Osteocyte (in vitro differentiated cells): ENCODE results near the gene HOXB9. TPM values are rescaled to one million over a fixed set of nuclear protein-coding genes. Genes with fewer than 3 reads are reported as not detected.

Source experiments
- DNase-seq: peaks from one replicate; pipeline ENCODE4 v3.0.0; 2021; ENCODE audit warnings: mixed read lengths; ENCODE audit not compliant: unreplicated experiment; ENCODE audit errors: extremely low spot score
- H3K27ac Mint-ChIP-seq: one replicate; pipeline ENCODE4 v1.8.0; 2021; ENCODE audit warnings: mild to moderate bottlenecking, mixed read lengths; ENCODE audit not compliant: unreplicated experiment
- H3K27me3 Mint-ChIP-seq: one replicate; pipeline ENCODE4 v1.8.0; 2021; ENCODE audit warnings: mixed read lengths; ENCODE audit not compliant: unreplicated experiment
- H3K36me3 Mint-ChIP-seq: one replicate; pipeline ENCODE4 v1.8.0; 2021; ENCODE audit warnings: mixed read lengths; ENCODE audit not compliant: unreplicated experiment
- H3K4me1 Mint-ChIP-seq: one replicate; pipeline ENCODE4 v1.8.0; 2021; ENCODE audit warnings: mixed read lengths; ENCODE audit not compliant: unreplicated experiment
- H3K4me3 Mint-ChIP-seq: one replicate; pipeline ENCODE4 v1.8.0; 2021; ENCODE audit warnings: mild to moderate bottlenecking, moderate library complexity, mixed read lengths; ENCODE audit not compliant: unreplicated experiment
- H3K9me3 Mint-ChIP-seq: one replicate; pipeline ENCODE4 v1.8.0; 2021; ENCODE audit warnings: mixed read lengths; ENCODE audit not compliant: unreplicated experiment
- CTCF ChIP-seq: fragments of 200-600 bp; sonication (generic); IDR thresholded peaks from 2 replicates; pipeline ENCODE4 v1.5.0; 2021; ENCODE audit warnings: antibody characterized with exemption, mild to moderate bottlenecking, moderate library complexity
- total RNA-seq: library from RNA; stranded (reverse); gene quantifications from 2 replicates; pipeline ENCODE4 v1.2.1, GENCODE V29; 2021

Gene HOXB9
- total RNA-seq, 1 donor from 2014 or later, result not detected

GRCh38 chr17:48605991-48606891 is 19.9 kb downstream of the HOXB9 start:
- no peak overlapping the region for H3K27ac Mint-ChIP-seq
- peaks cover 5% of the 10 kb centered on the region for H3K4me1 Mint-ChIP-seq
- peaks cover 91% of the 10 kb centered on the region for H3K27me3 Mint-ChIP-seq
- no peak for TF ChIP-seq CTCF
- no peak overlapping the region for H3K4me3 Mint-ChIP-seq
- H3K9me3 Mint-ChIP-seq, result peaks cover 6% of the 10 kb centered on the region
- H3K36me3 Mint-ChIP-seq, result no peaks in the 10 kb centered on the region
- no peak for DNase-seq

GRCh38 chr17:48605409-48605919 is 20.7 kb downstream of the HOXB9 start:
- Mint-ChIP-seq H3K4me3 (no peak overlapping the region), H3K27ac (no peak overlapping the region), H3K9me3 (peaks cover 6% of the 10 kb centered on the region), H3K36me3 (no peaks in the 10 kb centered on the region), H3K4me1 (no peaks in the 10 kb centered on the region), H3K27me3 (peaks cover 91% of the 10 kb centered on the region)
- no peak for DNase-seq
- no peak for TF ChIP-seq CTCF

GRCh38 chr17:48604770-48605329 is 21.3 kb downstream of the HOXB9 start, which contains the start of gene HOXB6:
Gene HOXB6, minus strand, starts transcription at chr17:48604986. Its CDS starts 6,836 bp downstream, at chr17:48598150.
- Mint-ChIP-seq H3K36me3 (no peaks in the 10 kb centered on the region), H3K27ac (no peak within 1 kb of the TSS), H3K27me3 (peaks cover 96% of the 10 kb centered on the region), H3K9me3 (peaks cover 6% of the 10 kb centered on the region), H3K4me1 (no peaks in the 10 kb centered on the region), H3K4me3 (no peak within 1 kb of the TSS)
- DNase-seq, result no peak
- no peak for TF ChIP-seq CTCF

- H3K4me1 Mint-ChIP-seq, result no peaks in the 10 kb centered on the region
- no peak overlapping the region for H3K27ac Mint-ChIP-seq
- no peak overlapping the region for H3K4me3 Mint-ChIP-seq
- DNase-seq, result no peak
- TF ChIP-seq CTCF, result no peak
- peaks cover 96% of the 10 kb centered on the region for H3K27me3 Mint-ChIP-seq
- peaks cover 6% of the 10 kb centered on the region for H3K9me3 Mint-ChIP-seq
- H3K36me3 Mint-ChIP-seq, result no peaks in the 10 kb centered on the region
Observed at GRCh38 chr17:48603959-48604769, 22.0 kb downstream of the HOXB9 start.
